H9 (cell line): ENCODE measurements around the gene OTUB2. TPM values are rescaled to one million over a fixed set of nuclear protein-coding genes. Genes with fewer than 3 reads are reported as not detected.

ENCODE experiments used
- DNase-seq: peaks from one replicate; pipeline ENCODE4 v3.0.0-alpha.2; 2017
- H2AFZ ChIP-seq: one replicate; pipeline ENCODE4 v1.6.1; 2013; ENCODE audit warnings: mild to moderate bottlenecking, low read length, control low read depth, moderate library complexity
- H2AK5ac ChIP-seq: 2 replicates; pipeline ENCODE4 v1.6.1; 2013; ENCODE audit warnings: low read length, control low read depth, mixed read lengths; ENCODE audit not compliant: insufficient read length
- H2BK120ac ChIP-seq: one replicate; pipeline ENCODE4 v1.6.1; 2013; ENCODE audit warnings: low read depth, mild to moderate bottlenecking, low read length, control low read depth, inconsistent platforms; ENCODE audit not compliant: poor library complexity, severe bottlenecking
- H2BK12ac ChIP-seq: 2 replicates; pipeline ENCODE4 v1.6.1; 2013; ENCODE audit warnings: low read length, control low read depth, mixed read lengths, low read depth; ENCODE audit not compliant: insufficient read length
- H2BK15ac ChIP-seq: 2 replicates; pipeline ENCODE4 v1.6.1; 2013; ENCODE audit warnings: low read depth, low read length, control low read depth
- H2BK20ac ChIP-seq: one replicate; pipeline ENCODE4 v1.6.1; 2013; ENCODE audit warnings: low read depth, mild to moderate bottlenecking, low read length, control low read depth, inconsistent platforms; ENCODE audit not compliant: poor library complexity, severe bottlenecking
- H2BK5ac ChIP-seq: 2 replicates; pipeline ENCODE4 v1.6.1; 2013; ENCODE audit warnings: low read length, control low read depth, mixed read lengths; ENCODE audit not compliant: insufficient read length
- H3K14ac ChIP-seq: 2 replicates; pipeline ENCODE4 v1.6.1; 2013; ENCODE audit warnings: low read length, control low read depth; ENCODE audit not compliant: insufficient read depth
- H3K18ac ChIP-seq: 2 replicates; pipeline ENCODE4 v1.6.1; 2013; ENCODE audit warnings: low read depth, mild to moderate bottlenecking, mixed read lengths, low read length, control low read depth; ENCODE audit not compliant: insufficient read length
- H3K23ac ChIP-seq: 2 replicates; pipeline ENCODE4 v1.6.1; 2013; ENCODE audit warnings: low read length, control low read depth, mixed read lengths, low read depth; ENCODE audit not compliant: insufficient read length
- H3K23me2 ChIP-seq: 2 replicates; pipeline ENCODE4 v1.6.1; 2013; ENCODE audit warnings: low read depth, mild to moderate bottlenecking, mixed read lengths, low read length, control low read depth; ENCODE audit not compliant: insufficient read length, poor library complexity, severe bottlenecking
- H3K27ac ChIP-seq: 2 replicates; pipeline ENCODE4 v1.5.1; 2013; ENCODE audit warnings: low read length, control low read depth, mixed read lengths, low read depth; ENCODE audit not compliant: insufficient read length
- H3K27me3 ChIP-seq: 2 replicates; pipeline ENCODE4 v1.6.1; 2013; ENCODE audit warnings: low read length, control low read depth, inconsistent platforms; ENCODE audit not compliant: insufficient read depth
- H3K4ac ChIP-seq: 2 replicates; pipeline ENCODE4 v1.6.1; 2013; ENCODE audit warnings: low read depth, mild to moderate bottlenecking, control low read depth, inconsistent platforms, low read length, moderate library complexity
- H3K4me1 ChIP-seq: 2 replicates; pipeline ENCODE4 v1.6.1; 2013; ENCODE audit warnings: low read length, control low read depth, inconsistent platforms; ENCODE audit not compliant: insufficient read depth
- H3K4me2 ChIP-seq: 2 replicates; pipeline ENCODE4 v1.6.1; 2013; ENCODE audit warnings: low read length, control low read depth, mixed read lengths; ENCODE audit not compliant: insufficient read length, insufficient read depth
- H3K56ac ChIP-seq: 2 replicates; pipeline ENCODE4 v1.6.1; 2013; ENCODE audit warnings: low read depth, mild to moderate bottlenecking, mixed read lengths, low read length, control low read depth; ENCODE audit not compliant: insufficient read length
- H3K79me1 ChIP-seq: 2 replicates; pipeline ENCODE4 v1.6.1; 2013; ENCODE audit warnings: low read depth, mild to moderate bottlenecking, moderate library complexity, low read length, control low read depth, inconsistent platforms; ENCODE audit not compliant: insufficient read depth, poor library complexity, severe bottlenecking
- H3K79me2 ChIP-seq: 2 replicates; pipeline ENCODE4 v1.6.1; 2013; ENCODE audit warnings: low read length, control low read depth, inconsistent platforms; ENCODE audit not compliant: insufficient read depth
- H3K9ac ChIP-seq: 2 replicates; pipeline ENCODE4 v1.6.1; 2013; ENCODE audit warnings: low read length, control low read depth, mixed read lengths; ENCODE audit not compliant: insufficient read length; ENCODE audit errors: extremely low read depth
- H3K9me3 ChIP-seq: one replicate; pipeline ENCODE4 v1.6.1; 2013; ENCODE audit warnings: low read depth, low read length, inconsistent platforms; ENCODE audit not compliant: control insufficient read depth
- H3T11ph ChIP-seq: one replicate; pipeline ENCODE4 v1.6.1; 2013; ENCODE audit warnings: mild to moderate bottlenecking, low read length, control low read depth, inconsistent platforms
- H4K20me1 ChIP-seq: one replicate; pipeline ENCODE4 v1.6.1; 2013; ENCODE audit not compliant: control insufficient read depth, insufficient read length, insufficient read depth
- H4K5ac ChIP-seq: 2 replicates; pipeline ENCODE4 v1.6.1; 2013; ENCODE audit warnings: low read depth, mild to moderate bottlenecking, mixed read lengths, low read length, control low read depth; ENCODE audit not compliant: insufficient read length
- H4K8ac ChIP-seq: replicated peaks from 2 replicates; pipeline ENCODE4 v1.6.1; 2013; ENCODE audit warnings: low read length, control low read depth, mixed read lengths, low read depth; ENCODE audit not compliant: insufficient read length
- H4K91ac ChIP-seq: 2 replicates; pipeline ENCODE4 v1.6.1; 2013; ENCODE audit warnings: low read depth, mild to moderate bottlenecking, moderate library complexity, mixed read lengths, low read length, control low read depth; ENCODE audit not compliant: insufficient read length
- H3K27ac Mint-ChIP-seq, 3 experiments: 2 replicates in 2 of 3; 3 replicates in 1 of 3; pipeline ENCODE4 v1.8.0; 2020 to 2021; ENCODE audit warnings: mixed read lengths in 3 of 3, mild to moderate bottlenecking in 1 of 3, moderate library complexity in 1 of 3
- H3K27me3 Mint-ChIP-seq: 2 replicates; pipeline ENCODE4 v1.8.0; 2021; ENCODE audit warnings: low read depth, mild to moderate bottlenecking, moderate library complexity, mixed read lengths
- H3K36me3 Mint-ChIP-seq, 3 experiments: 2 replicates in 2 of 3; 3 replicates in 1 of 3; pipeline ENCODE4 v1.8.0; 2020 to 2021; ENCODE audit warnings: low read depth in 3 of 3, mixed read lengths in 3 of 3; ENCODE audit not compliant: insufficient read depth in 1 of 3
- H3K4me1 Mint-ChIP-seq, 2 experiments: 2 replicates each; pipeline ENCODE4 v1.8.0; 2020; ENCODE audit warnings: mixed read lengths in 2 of 2
- H3K4me3 Mint-ChIP-seq, 2 experiments: 2 replicates in 1 of 2; 3 replicates in 1 of 2; pipeline ENCODE4 v1.8.0; 2020 to 2021; ENCODE audit warnings: mild to moderate bottlenecking in 2 of 2, mixed read lengths in 2 of 2, moderate library complexity in 1 of 2
- H3K9me3 Mint-ChIP-seq, 2 experiments: 2 replicates in 1 of 2; 3 replicates in 1 of 2; pipeline ENCODE4 v1.8.0; 2020; ENCODE audit warnings: mild to moderate bottlenecking in 2 of 2, mixed read lengths in 2 of 2, moderate library complexity in 1 of 2
- WGBS: extraction: QIAGEN DNeasy Blood & Tissue Kit; methylation state at CpG from one replicate; pipeline ENCODE4 v1.1.7; 2013; ENCODE audit warnings: missing lambda C conversion rate, low lambda C conversion rate, mixed read lengths; ENCODE audit not compliant: insufficient read length; ENCODE audit errors: extremely low coverage; 5-methylcytosine and 5-hydroxymethylcytosine counted together
- total RNA-seq: library from RNA; stranded (reverse); gene quantifications from 2 replicates; pipeline ENCODE4 v1.2.1, GENCODE V29; 2021
- TF ChIP-seq, protein P1 (sequence below): fragments of 200-600 bp; sonication (generic); conservative IDR thresholded peaks from 3 replicates; pipeline ENCODE4 v1.8.0; 2021; ENCODE audit warnings: antibody characterized with exemption, mild to moderate bottlenecking

Gene OTUB2
- total RNA-seq, 1 experiment from 2014 or later: 3.6 TPM

DNA sequence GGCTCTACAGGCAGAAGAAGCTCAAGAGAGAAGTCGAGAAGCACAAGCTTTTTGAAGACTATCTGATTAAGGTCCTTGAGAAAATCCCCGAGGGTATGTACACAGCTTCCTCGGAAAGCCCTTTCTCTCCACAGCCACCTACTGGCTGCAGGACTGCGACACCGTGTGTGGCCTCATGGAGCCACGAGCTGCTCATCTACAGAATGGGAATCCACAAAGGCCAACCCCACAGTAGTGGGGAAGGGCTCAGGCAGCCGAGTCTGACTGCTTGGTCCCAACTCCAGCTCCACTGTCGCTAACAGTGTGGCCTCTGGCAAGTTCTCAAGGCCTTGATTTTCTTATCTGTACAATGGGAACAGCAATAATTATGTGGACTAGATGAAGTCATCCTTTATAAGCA is 26.6 kb upstream of the OTUB2 start:
- no peak overlapping the region for H2BK5ac ChIP-seq
- H4K8ac ChIP-seq: no peak overlapping the region
- no peaks in the 10 kb centered on the region for H3K36me3 Mint-ChIP-seq
- no peak overlapping the region for H3K9ac ChIP-seq
- H3K23me2 ChIP-seq: no peaks in the 10 kb centered on the region
- no peaks in the 10 kb centered on the region for H3K27me3 ChIP-seq
- H2BK15ac ChIP-seq: no peak overlapping the region
- no CpG with 5 or more reads among the region's 8 CpGs for WGBS
- H3T11ph ChIP-seq: no peak overlapping the region
- TF ChIP-seq, protein P1, sequence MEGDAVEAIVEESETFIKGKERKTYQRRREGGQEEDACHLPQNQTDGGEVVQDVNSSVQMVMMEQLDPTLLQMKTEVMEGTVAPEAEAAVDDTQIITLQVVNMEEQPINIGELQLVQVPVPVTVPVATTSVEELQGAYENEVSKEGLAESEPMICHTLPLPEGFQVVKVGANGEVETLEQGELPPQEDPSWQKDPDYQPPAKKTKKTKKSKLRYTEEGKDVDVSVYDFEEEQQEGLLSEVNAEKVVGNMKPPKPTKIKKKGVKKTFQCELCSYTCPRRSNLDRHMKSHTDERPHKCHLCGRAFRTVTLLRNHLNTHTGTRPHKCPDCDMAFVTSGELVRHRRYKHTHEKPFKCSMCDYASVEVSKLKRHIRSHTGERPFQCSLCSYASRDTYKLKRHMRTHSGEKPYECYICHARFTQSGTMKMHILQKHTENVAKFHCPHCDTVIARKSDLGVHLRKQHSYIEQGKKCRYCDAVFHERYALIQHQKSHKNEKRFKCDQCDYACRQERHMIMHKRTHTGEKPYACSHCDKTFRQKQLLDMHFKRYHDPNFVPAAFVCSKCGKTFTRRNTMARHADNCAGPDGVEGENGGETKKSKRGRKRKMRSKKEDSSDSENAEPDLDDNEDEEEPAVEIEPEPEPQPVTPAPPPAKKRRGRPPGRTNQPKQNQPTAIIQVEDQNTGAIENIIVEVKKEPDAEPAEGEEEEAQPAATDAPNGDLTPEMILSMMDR: peak; percentile 34; the same call in 1 of the 3 replicates
- H4K5ac ChIP-seq: no peak overlapping the region
- H2BK120ac ChIP-seq: no peak overlapping the region
- no peaks in the 10 kb centered on the region for H4K20me1 ChIP-seq
- no peaks in the 10 kb centered on the region for H3K79me1 ChIP-seq
- H4K91ac ChIP-seq: no peak overlapping the region
- no peak overlapping the region for H3K18ac ChIP-seq
- no peak overlapping the region for H2BK12ac ChIP-seq
- H3K27ac Mint-ChIP-seq: no peak overlapping the region
- H3K9me3 Mint-ChIP-seq: no peaks in the 10 kb centered on the region
- no peak overlapping the region for H2BK20ac ChIP-seq
- no peak overlapping the region for H3K4me3 Mint-ChIP-seq
- no peak overlapping the region for H3K56ac ChIP-seq
- no peaks in the 10 kb centered on the region for H3K9me3 ChIP-seq
- H3K79me2 ChIP-seq: no peaks in the 10 kb centered on the region
- H3K4me1 Mint-ChIP-seq: peaks cover 4 to 27% of the 10 kb centered on the region in 2 experiments
- no peak for DNase-seq
- H3K4ac ChIP-seq: no peak overlapping the region
- no peak overlapping the region for H3K4me2 ChIP-seq
- H3K4me1 ChIP-seq: no peaks in the 10 kb centered on the region
- no peak overlapping the region for H3K14ac ChIP-seq
- H3K27ac ChIP-seq: no peak overlapping the region
- no peak overlapping the region for H2AK5ac ChIP-seq
- no peak overlapping the region for H3K23ac ChIP-seq
- no peak overlapping the region for H2AFZ ChIP-seq
- H3K27me3 Mint-ChIP-seq: peaks cover 10% of the 10 kb centered on the region
